H1 (cell line): Measurements from ENCODE around the gene CHD3. TPM values are rescaled to one million over a fixed set of nuclear protein-coding genes. Genes with fewer than 3 reads are reported as not detected.

ENCODE experiments used
- CTCF ChIA-PET: fragments of 300-600 bp; sonication (Branson Sonifier 250); formaldehyde crosslinking; loops from one replicate; lab custom pipeline; 2021; ENCODE audit not compliant: partially characterized antibody; lab: Charles Lee
- POLR2A ChIA-PET: fragments of 300-600 bp; sonication (Branson Sonifier 250); formaldehyde crosslinking; loops from one replicate; lab custom pipeline; 2021; ENCODE audit warnings: inconsistent platforms; ENCODE audit not compliant: partially characterized antibody; lab: Charles Lee
- DNase-seq, 2 experiments: peaks; one replicate each; pipeline versions ENCODE4 v3.0.0 to v3.0.0-alpha.2; 2010 to 2022; ENCODE audit warnings: low spot score in 2 of 2, low read depth in 1 of 2, mixed read lengths in 1 of 2
- FAIRE-seq: peaks from 2 replicates; lab custom pipeline; 2011; peaks lifted over from hg19 to GRCh38; lab: Jason Lieb, UNC
- H2AFZ ChIP-seq: 2 replicates; pipeline ENCODE4 v1.8.1; 2012; ENCODE audit warnings: low read length, inconsistent platforms
- H2AK5ac ChIP-seq: 2 replicates; pipeline ENCODE4 v1.6.1; 2013; ENCODE audit warnings: low read depth, low read length
- H2BK120ac ChIP-seq: replicated peaks from 2 replicates; pipeline ENCODE3; 2013; ENCODE audit warnings: low read depth, low read length, inconsistent platforms
- H2BK12ac ChIP-seq: 2 replicates; pipeline ENCODE4 v1.6.1; 2013; ENCODE audit warnings: low read depth, low read length
- H2BK15ac ChIP-seq: 2 replicates; pipeline ENCODE4 v1.6.1; 2013; ENCODE audit warnings: low read length
- H2BK20ac ChIP-seq: 2 replicates; pipeline ENCODE4 v1.6.1; 2013; ENCODE audit warnings: low read length
- H2BK5ac ChIP-seq: 2 replicates; pipeline ENCODE4 v1.6.1; 2013; ENCODE audit warnings: low read depth, low read length
- H3K14ac ChIP-seq: 2 replicates; pipeline ENCODE4 v1.6.1; 2013; ENCODE audit warnings: inconsistent platforms; ENCODE audit not compliant: insufficient read length
- H3K18ac ChIP-seq: 2 replicates; pipeline ENCODE4 v1.6.1; 2013; ENCODE audit warnings: low read length; ENCODE audit errors: extremely low read depth
- H3K23ac ChIP-seq: 2 replicates; pipeline ENCODE4 v1.6.1; 2013; ENCODE audit warnings: inconsistent platforms; ENCODE audit not compliant: insufficient read length
- H3K23me2 ChIP-seq: 2 replicates; pipeline ENCODE4 v1.6.1; 2013; ENCODE audit warnings: low read depth, low read length
- H3K27ac ChIP-seq: 2 replicates; pipeline ENCODE4 v1.6.1; 2011; ENCODE audit warnings: low read depth, low read length, inconsistent platforms
- H3K27me3 ChIP-seq, 4 experiments: replicated peaks in 1 of 4; 1 replicate in 1 of 4; 2 replicates in 3 of 4; pipeline versions ENCODE4 v1.6.1 to v1.8.1; 2011 to 2013; ENCODE audit warnings: low read length in 3 of 4, mild to moderate bottlenecking in 3 of 4, inconsistent platforms in 2 of 4, mixed read lengths in 2 of 4, moderate library complexity in 1 of 4; ENCODE audit not compliant: control insufficient read depth in 3 of 4, insufficient read depth in 3 of 4; ENCODE audit errors: extremely low read depth in 1 of 4
- H3K36me3 ChIP-seq, 4 experiments: 2 replicates each; pipeline versions ENCODE4 v1.6.1 to v1.8.1; 2011 to 2013; ENCODE audit warnings: mild to moderate bottlenecking in 4 of 4, low read length in 3 of 4, moderate library complexity in 2 of 4, control low read depth in 1 of 4, inconsistent platforms in 1 of 4; ENCODE audit not compliant: insufficient read depth in 4 of 4, control insufficient read depth in 2 of 4
- H3K4ac ChIP-seq: replicated peaks from 2 replicates; pipeline ENCODE3; 2013; ENCODE audit warnings: low read length, low read depth, mixed read lengths, inconsistent platforms; ENCODE audit not compliant: insufficient read length
- H3K4me1 ChIP-seq, 4 experiments: replicated peaks in 1 of 4; 1 replicate in 1 of 4; 2 replicates in 3 of 4; pipeline versions ENCODE4 v1.6.1 to v1.8.1; 2011 to 2013; ENCODE audit warnings: low read length in 3 of 4, inconsistent platforms in 2 of 4, mixed read lengths in 1 of 4; ENCODE audit not compliant: insufficient read depth in 4 of 4, control insufficient read depth in 3 of 4
- H3K4me2 ChIP-seq, 2 experiments: 2 replicates each; pipeline versions ENCODE4 v1.6.1 to v1.8.1; 2011 to 2013; ENCODE audit warnings: low read depth in 2 of 2, low read length in 2 of 2, control low read depth in 1 of 2, inconsistent platforms in 1 of 2, mild to moderate bottlenecking in 1 of 2; ENCODE audit not compliant: insufficient read depth in 1 of 2
- H3K4me3 ChIP-seq, 4 experiments: fragments of 200-600, 300-600 bp in 1 of 4; sonication (generic), shearing (Covaris generic), sonication (Bioruptor Twin) in 1 of 4; 2 replicates each; pipeline versions ENCODE4 v1.5.1 to v1.8.1; 2011 to 2016; ENCODE audit warnings: low read length in 4 of 4, low read depth in 3 of 4, control low read depth in 2 of 4, inconsistent platforms in 2 of 4, mild to moderate bottlenecking in 2 of 4, mixed read lengths in 1 of 4, moderate library complexity in 1 of 4; ENCODE audit not compliant: insufficient read depth in 2 of 4; ENCODE audit errors: extremely low read depth in 1 of 4
- H3K56ac ChIP-seq: replicated peaks from 2 replicates; pipeline ENCODE3; 2013; ENCODE audit warnings: low read depth, mild to moderate bottlenecking, mixed read lengths, low read length, inconsistent platforms; ENCODE audit not compliant: insufficient read length
- H3K79me1 ChIP-seq: 2 replicates; pipeline ENCODE4 v1.6.1; 2013; ENCODE audit warnings: low read depth, low read length, control low read depth
- H3K79me2 ChIP-seq, 2 experiments: 2 replicates each; pipeline versions ENCODE4 v1.6.1 to v1.8.1; 2012 to 2013; ENCODE audit warnings: low read length in 2 of 2, mild to moderate bottlenecking in 2 of 2, inconsistent platforms in 1 of 2; ENCODE audit not compliant: insufficient read depth in 2 of 2, control insufficient read depth in 1 of 2
- H3K9ac ChIP-seq, 4 experiments: replicated peaks in 1 of 4; 1 replicate in 1 of 4; 2 replicates in 3 of 4; pipeline versions ENCODE4 v1.6.1 to v1.8.1; 2011 to 2013; ENCODE audit warnings: low read depth in 3 of 4, low read length in 3 of 4, control low read depth in 2 of 4, mild to moderate bottlenecking in 2 of 4, moderate library complexity in 2 of 4, inconsistent platforms in 1 of 4; ENCODE audit errors: extremely low read depth in 1 of 4
- H3K9me3 ChIP-seq, 2 experiments: 2 replicates each; pipeline versions ENCODE4 v1.6.1 to v1.8.1; 2012 to 2013; ENCODE audit warnings: mild to moderate bottlenecking in 2 of 2, moderate library complexity in 2 of 2, control low read depth in 1 of 2, inconsistent platforms in 1 of 2, low read depth in 1 of 2, low read length in 1 of 2, mixed read lengths in 1 of 2; ENCODE audit not compliant: insufficient read depth in 2 of 2
- H4K20me1 ChIP-seq, 2 experiments: replicated peaks in 1 of 2; 2 replicates each; pipeline versions ENCODE3 to v1.8.1; 2011 to 2013; ENCODE audit warnings: inconsistent platforms in 2 of 2, low read length in 2 of 2, mild to moderate bottlenecking in 1 of 2; ENCODE audit not compliant: insufficient read depth in 2 of 2, control insufficient read depth in 1 of 2
- H4K5ac ChIP-seq: 2 replicates; pipeline ENCODE4 v1.6.1; 2013; ENCODE audit warnings: low read length, low read depth, mixed read lengths, inconsistent platforms; ENCODE audit not compliant: insufficient read length
- H4K8ac ChIP-seq: 2 replicates; pipeline ENCODE4 v1.8.0; 2013; ENCODE audit warnings: mild to moderate bottlenecking, moderate library complexity, low read length, inconsistent platforms; ENCODE audit not compliant: insufficient read depth; ENCODE audit errors: extremely low read depth
- H4K91ac ChIP-seq: replicated peaks from 2 replicates; pipeline ENCODE3; 2013; ENCODE audit warnings: low read length, mixed read lengths, inconsistent platforms; ENCODE audit not compliant: insufficient read length
- ASH2L ChIP-seq: fragments of 200-600, 300-600 bp; sonication (generic); IDR thresholded peaks from one replicate; pipeline ENCODE4 v1.7.1; 2017; ENCODE audit warnings: low read length
- ATF3 ChIP-seq: IDR thresholded peaks from 2 replicates; pipeline ENCODE4 v1.6.1; 2011; ENCODE audit warnings: low read depth, mild to moderate bottlenecking, low read length; ENCODE audit not compliant: insufficient read depth
- BACH1 ChIP-seq: IDR thresholded peaks from 2 replicates; pipeline ENCODE4 v1.6.1; 2012; ENCODE audit warnings: low read length, improper control_type of control experiment
- BRCA1 ChIP-seq: IDR thresholded peaks from 2 replicates; pipeline ENCODE4 v1.6.1; 2012; ENCODE audit warnings: low read depth, low read length, improper control_type of control experiment
- CREB1 ChIP-seq: IDR thresholded peaks from 2 replicates; pipeline ENCODE4 v1.6.1; 2012; ENCODE audit warnings: inconsistent platforms
- EP300 ChIP-seq, 2 experiments: IDR thresholded peaks; 1 replicate in 1 of 2; 2 replicates in 1 of 2; pipeline ENCODE4 v1.6.1; 2011 to 2012; ENCODE audit warnings: low read depth in 2 of 2, low read length in 2 of 2, mild to moderate bottlenecking in 2 of 2, borderline replicate concordance in 1 of 2, inconsistent platforms in 1 of 2, moderate library complexity in 1 of 2
- POLR2AphosphoS5 ChIP-seq: IDR thresholded peaks from 2 replicates; pipeline ENCODE4 v1.6.1; 2011; ENCODE audit warnings: low read depth, low read length
- SIRT6 ChIP-seq: IDR thresholded peaks from one replicate; pipeline ENCODE4 v1.7.1; 2012; ENCODE audit warnings: low read length, inconsistent platforms
- SP4 ChIP-seq: IDR thresholded peaks from 2 replicates; pipeline ENCODE4 v1.6.1; 2012; ENCODE audit warnings: low read length, inconsistent platforms
- TAF7 ChIP-seq: optimal IDR thresholded peaks from 2 replicates; pipeline ENCODE3; 2011; ENCODE audit warnings: low read depth, mild to moderate bottlenecking, inconsistent platforms, low read length, moderate library complexity, borderline replicate concordance
- TCF12 ChIP-seq: IDR thresholded peaks from 2 replicates; pipeline ENCODE4 v1.6.1; 2011; ENCODE audit warnings: low read depth, mild to moderate bottlenecking, low read length
- USF2 ChIP-seq: IDR thresholded peaks from 2 replicates; pipeline ENCODE4 v1.6.1; 2011; ENCODE audit warnings: low read length, improper control_type of control experiment
- WGBS, 2 experiments: shearing (Covaris generic) in 1 of 2; methylation state at CpG; one replicate each; pipeline versions ENCODE4 v1.1.6 to v1.1.7; 2013 to 2015; ENCODE audit warnings: low lambda C conversion rate in 2 of 2, mixed read lengths in 2 of 2, inconsistent platforms in 1 of 2, low coverage in 1 of 2, missing lambda C conversion rate in 1 of 2; ENCODE audit not compliant: insufficient replicate concordance in 2 of 2, insufficient coverage in 1 of 2, insufficient read length in 1 of 2; ENCODE audit errors: extremely low coverage in 1 of 2, missing lambda C conversion rate in 1 of 2; 5-methylcytosine and 5-hydroxymethylcytosine counted together
- polyA plus RNA-seq, 7 experiments: library from polyadenylated mRNA; depleted of rRNA in 3 of 7; stranded (reverse) in 5 of 7; unstranded in 2 of 7; fragments of >200 nt in 5 of 7; fragments of 200-250 nt in 2 of 7; gene quantifications; 1 replicate in 5 of 7; 2 replicates in 1 of 7; 4 replicates in 1 of 7; pipeline versions ENCODE4 v1.2.1 to v1.2.3, GENCODE V29; 2011 to 2013; ENCODE audit warnings: missing spikeins in 2 of 7, mixed read lengths in 2 of 7
- total RNA-seq: library from RNA; stranded (reverse); fragmentation: NEBNext Ultra II Directional; extraction: Animal tissue kit (Norgen Biotek cat#: 25700); gene quantifications from 2 replicates; pipeline ENCODE4 v1.2.1, GENCODE V29; 2021

CHD3 gene
- total and polyA plus RNA-seq, 2 of the 8 experiments (the other 6 are each of a cell fraction or from before 2014, with no cell fraction given), result 12.3 to 12.9 TPM

- DNase-seq (no peak), FAIRE-seq (no peak)
- no peak overlapping the region for H2AK5ac ChIP-seq
- no peaks in the 10 kb centered on the region for H3K23me2 ChIP-seq
- no peak overlapping the region for H3K18ac ChIP-seq
- H3K27ac ChIP-seq, result no peak overlapping the region
- H3K4me2 ChIP-seq, result no peak overlapping the region
- no peak overlapping the region for H2BK15ac ChIP-seq
- no peak overlapping the region for H3K23ac ChIP-seq
- H2BK120ac ChIP-seq, result no peak overlapping the region
- no peaks in the 10 kb centered on the region for H3K4me1 ChIP-seq
- WGBS, 2 experiments, result 87% methylated on average over 11 of the region's 11 CpGs; no CpG with 5 or more reads in 1 of the 2 experiments
- no peaks in the 10 kb centered on the region for H4K20me1 ChIP-seq
- H4K91ac ChIP-seq, result no peak overlapping the region
- H3K27me3 ChIP-seq, result no peaks in the 10 kb centered on the region; a peak in 2 of 7 replicates
- no peaks in the 10 kb centered on the region for H3K9me3 ChIP-seq
- no peak overlapping the region for H2BK5ac ChIP-seq
- H2BK12ac ChIP-seq, result no peak overlapping the region
- ChIA-PET POLR2A (interaction anchor here (0.6 to 0.7 kb wide), 2 partner anchors 79 to 1357 kb away, joined by 3 read pairs; no protein-coding TSS in a partner anchor), CTCF (interaction anchor here (1.0 to 1.5 kb wide), 5 partner anchors 23 to 101 kb away, joined by 3 to 5 read pairs (median 3); no protein-coding TSS in a partner anchor)
- H3K36me3 ChIP-seq, result no peaks in the 10 kb centered on the region
- no peak overlapping the region for H3K14ac ChIP-seq
- no peak overlapping the region for H3K4me3 ChIP-seq
- H3K4ac ChIP-seq, result no peak overlapping the region
- H4K8ac ChIP-seq, result no peak overlapping the region
- H4K5ac ChIP-seq, result no peak overlapping the region
- H3K9ac ChIP-seq, result no peak overlapping the region
- no peak overlapping the region for H2AFZ ChIP-seq
- H3K79me1 ChIP-seq, result no peaks in the 10 kb centered on the region
- H2BK20ac ChIP-seq, result no peak overlapping the region
- no peaks in the 10 kb centered on the region for H3K79me2 ChIP-seq
- H3K56ac ChIP-seq, result no peak overlapping the region
- TF ChIP-seq EP300 (IDR thresholded peaks at IDR 0.05; ENCODE audit: borderline replicate concordance in 1 of 2, low read depth in 2 of 2, low read length in 2 of 2) (no peak), USF2 (no peak), SIRT6 (no peak), ASH2L (no peak), TCF12 (no peak), BACH1 (no peak), SP4 (no peak), TAF7 (no peak), ATF3 (no peak), POLR2AphosphoS5 (no peak), BRCA1 (no peak), CREB1 (no peak)
These were observed 67.8 kb downstream of the CHD3 start for GRCh38 chr17:7956228-7956965.
